GM12872 (cell line): ENCODE results near the gene ANAPC15.
"Not testable (repeated sequence)": the region's sequence is repeated elsewhere in the genome, so short reads cannot be mapped to it uniquely, and the experiment has no call there.

Experiments
- TF ChIP-seq, protein P1 (sequence below): IDR thresholded peaks from 3 replicates; pipeline ENCODE4 v1.5.1; 2011; ENCODE audit warnings: low read depth, mild to moderate bottlenecking, low read length, moderate library complexity; ENCODE audit not compliant: insufficient read depth

Gene ANAPC15

DNA sequence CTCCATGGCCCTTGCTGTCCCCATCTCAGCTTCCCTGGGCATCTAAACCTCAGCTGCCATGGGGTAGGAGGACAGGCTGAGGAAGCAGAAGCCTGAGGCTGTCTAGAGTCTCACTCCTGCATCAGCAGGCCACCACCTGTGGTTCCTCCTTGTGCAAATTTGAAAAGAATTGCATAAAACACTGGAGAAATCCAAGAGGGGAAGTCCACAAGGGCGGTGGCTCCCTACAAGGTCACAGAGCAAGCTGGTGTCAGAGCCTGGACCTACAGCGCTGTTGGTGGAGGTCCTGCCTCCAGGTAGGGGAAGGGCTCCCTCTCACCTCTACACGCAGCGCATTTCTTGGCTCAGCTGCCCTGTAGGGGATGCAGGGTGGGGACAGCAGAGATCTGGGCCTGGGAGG, 23.0 kb upstream of the ANAPC15 start, which contains the start of gene FOLR3:
Gene FOLR3 (plus strand): TSS at position 253 of the 400 bp plus-strand sequence. CDS start 228 bp downstream, outside the sequence.
- TF ChIP-seq, protein P1, sequence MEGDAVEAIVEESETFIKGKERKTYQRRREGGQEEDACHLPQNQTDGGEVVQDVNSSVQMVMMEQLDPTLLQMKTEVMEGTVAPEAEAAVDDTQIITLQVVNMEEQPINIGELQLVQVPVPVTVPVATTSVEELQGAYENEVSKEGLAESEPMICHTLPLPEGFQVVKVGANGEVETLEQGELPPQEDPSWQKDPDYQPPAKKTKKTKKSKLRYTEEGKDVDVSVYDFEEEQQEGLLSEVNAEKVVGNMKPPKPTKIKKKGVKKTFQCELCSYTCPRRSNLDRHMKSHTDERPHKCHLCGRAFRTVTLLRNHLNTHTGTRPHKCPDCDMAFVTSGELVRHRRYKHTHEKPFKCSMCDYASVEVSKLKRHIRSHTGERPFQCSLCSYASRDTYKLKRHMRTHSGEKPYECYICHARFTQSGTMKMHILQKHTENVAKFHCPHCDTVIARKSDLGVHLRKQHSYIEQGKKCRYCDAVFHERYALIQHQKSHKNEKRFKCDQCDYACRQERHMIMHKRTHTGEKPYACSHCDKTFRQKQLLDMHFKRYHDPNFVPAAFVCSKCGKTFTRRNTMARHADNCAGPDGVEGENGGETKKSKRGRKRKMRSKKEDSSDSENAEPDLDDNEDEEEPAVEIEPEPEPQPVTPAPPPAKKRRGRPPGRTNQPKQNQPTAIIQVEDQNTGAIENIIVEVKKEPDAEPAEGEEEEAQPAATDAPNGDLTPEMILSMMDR: not testable (repeated sequence)

DNA sequence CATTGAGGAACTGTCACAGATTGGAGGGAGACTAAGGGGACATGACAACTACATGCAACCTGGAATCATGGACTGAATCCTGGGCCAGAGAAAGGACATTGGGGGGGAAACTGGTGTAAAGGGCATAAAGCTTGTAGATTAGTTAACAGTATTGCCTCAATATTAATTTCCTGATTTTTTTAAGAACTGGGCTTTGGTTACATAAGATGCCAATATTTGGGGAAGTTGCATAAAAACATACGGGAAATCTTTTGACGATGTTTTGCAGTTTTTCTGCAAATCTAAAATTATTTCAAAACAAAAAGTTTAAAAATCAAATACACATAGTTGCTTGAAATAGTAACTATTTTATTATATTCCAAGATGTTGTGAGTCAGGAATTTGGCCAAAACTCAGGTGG, 20.2 kb upstream of the ANAPC15 start:
- TF ChIP-seq, protein P1: no peak

DNA sequence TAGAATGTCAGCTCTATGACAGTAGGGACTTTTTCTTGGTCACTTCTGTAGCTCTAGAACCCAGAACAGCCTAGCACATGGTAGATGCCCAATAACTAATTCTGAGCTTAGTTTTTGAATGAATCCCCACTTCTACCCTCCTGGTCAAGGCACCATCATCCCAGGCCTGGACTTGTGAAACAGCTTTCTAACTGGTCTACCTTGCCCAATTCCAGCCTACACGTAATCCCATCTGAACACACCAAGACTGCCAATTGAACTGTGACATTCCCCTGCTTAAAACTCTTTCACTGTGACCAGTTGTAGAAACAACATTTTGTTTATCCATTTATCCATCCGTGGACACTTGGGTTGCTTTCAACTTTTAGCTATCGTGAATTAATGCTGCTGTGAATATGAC, 16.9 kb upstream of the ANAPC15 start:
- TF ChIP-seq, protein P1: no peak

DNA sequence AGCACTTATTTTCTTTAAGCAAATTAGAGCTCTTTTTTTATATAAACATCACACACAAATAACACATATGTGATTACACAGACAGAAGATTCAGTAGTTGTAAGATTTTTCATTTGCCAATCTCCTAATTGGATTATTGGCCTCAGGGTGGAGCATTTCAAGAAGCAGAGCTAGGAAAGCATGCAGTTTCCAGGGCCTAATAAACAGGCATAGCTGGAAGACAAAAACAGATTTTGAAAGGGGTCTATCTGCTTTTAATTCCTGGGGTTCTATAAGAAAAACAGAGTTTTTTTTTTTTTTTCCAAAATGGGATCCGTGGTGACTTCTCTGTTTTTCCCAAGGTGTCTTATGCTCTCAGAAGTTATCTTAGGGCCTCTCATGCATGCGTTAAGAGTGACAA, 15.4 kb upstream of the ANAPC15 start:
- TF ChIP-seq, protein P1: no peak

DNA sequence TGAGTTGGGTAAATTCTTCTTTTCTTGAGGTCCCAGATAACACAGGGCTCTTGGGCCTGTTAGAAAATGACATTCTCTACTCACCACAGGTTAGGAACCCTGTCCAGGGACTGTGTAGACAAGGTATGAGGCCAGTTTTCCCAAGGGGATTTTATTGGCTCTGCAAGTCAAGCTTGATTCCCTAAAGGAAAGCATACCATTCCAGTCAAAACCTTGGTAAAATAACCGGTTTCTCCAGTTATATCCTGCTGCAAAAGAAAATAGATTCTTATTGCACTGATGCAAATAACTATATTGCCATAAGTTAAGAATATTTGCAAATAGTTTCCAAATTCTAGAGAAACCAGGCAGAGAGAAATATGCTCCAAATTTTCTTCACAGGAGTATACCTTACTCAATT, 13.5 kb upstream of the ANAPC15 start:
- TF ChIP-seq, protein P1: no peak

DNA sequence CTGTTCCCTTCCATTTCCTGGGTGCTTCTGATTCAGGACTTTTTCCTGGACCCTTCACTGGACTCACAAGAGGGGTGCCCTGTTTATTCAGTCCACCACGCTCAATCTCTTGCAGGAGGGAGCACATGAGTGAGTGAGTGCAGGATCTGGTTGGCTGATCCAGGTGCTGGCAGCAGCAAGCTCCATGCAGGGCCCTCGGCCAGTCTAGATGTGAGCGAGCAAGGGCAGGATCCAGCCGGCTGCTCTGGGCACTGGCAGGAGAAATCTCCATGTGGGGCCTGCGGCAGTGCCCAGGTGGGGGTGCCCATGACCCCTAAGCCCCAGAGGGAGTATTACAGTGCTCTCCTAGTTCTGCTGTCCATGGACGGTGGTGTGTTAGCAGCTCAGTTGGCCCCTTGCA, 11.6 kb upstream of the ANAPC15 start:
- TF ChIP-seq, protein P1: no peak

DNA sequence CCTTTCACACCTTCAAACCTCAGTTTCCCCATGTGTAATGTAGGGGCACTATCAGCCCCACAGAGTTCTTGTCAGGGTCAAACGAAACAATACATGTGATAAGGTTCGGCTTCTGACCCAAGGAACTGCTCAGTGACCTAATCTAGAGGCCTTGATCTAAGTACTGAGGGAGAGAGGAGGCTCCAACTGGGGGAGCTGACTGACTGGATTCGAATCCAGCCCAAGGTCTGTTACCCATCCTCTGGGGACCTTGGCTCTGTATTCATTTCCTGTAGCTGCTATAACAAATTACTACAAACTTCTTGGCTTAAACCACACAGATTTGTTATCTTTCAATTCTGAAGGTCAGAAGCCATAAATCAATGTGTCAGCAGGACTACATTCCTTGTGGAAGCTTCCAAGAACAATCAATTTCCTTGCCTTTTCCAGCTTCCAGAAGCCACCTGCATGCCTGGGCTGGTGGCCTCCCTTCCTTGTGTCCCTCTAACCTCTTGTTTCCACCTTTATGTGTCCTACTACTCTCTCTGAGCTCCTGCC, 10.7 kb upstream of the ANAPC15 start:
- TF ChIP-seq, protein P1: no peak
